GM12873 (cell line): Measurements from ENCODE around the gene HMCES.

Experiments used
- CTCF ChIP-seq: IDR thresholded peaks from 2 replicates; pipeline ENCODE4 v1.5.1; 2012; ENCODE audit warnings: low read depth, mild to moderate bottlenecking, moderate library complexity, low read length, control low read depth; ENCODE audit not compliant: insufficient read depth; ENCODE audit errors: missing control alignments

The HMCES gene

GRCh38 chr3:129352045-129352444, 73.4 kb downstream of the HMCES start:
- peak; percentile 66 for TF ChIP-seq CTCF

GRCh38 chr3:129352650-129353588, 74.2 kb downstream of the HMCES start:
- no peak for TF ChIP-seq CTCF

- TF ChIP-seq CTCF: no peak
These were observed 74.9 kb downstream of the HMCES start for GRCh38 chr3:129353589-129353941.
